Chondrocyte (in vitro differentiated cells): Measurements from ENCODE around the gene EXOC6. TPM values are rescaled to one million over a fixed set of nuclear protein-coding genes. Genes with fewer than 3 reads are reported as not detected.

ENCODE experiments used
- DNase-seq: peaks from one replicate; pipeline ENCODE4 v3.0.0; 2021; ENCODE audit warnings: mixed read lengths, low spot score
- H3K27ac Mint-ChIP-seq: one replicate; pipeline ENCODE4 v1.8.0; 2021; ENCODE audit warnings: mild to moderate bottlenecking, moderate library complexity, mixed read lengths; ENCODE audit not compliant: unreplicated experiment
- H3K27me3 Mint-ChIP-seq: 2 replicates; pipeline ENCODE4 v1.8.0; 2021; ENCODE audit warnings: low read depth, mixed read lengths
- H3K36me3 Mint-ChIP-seq: 2 replicates; pipeline ENCODE4 v1.8.0; 2021; ENCODE audit warnings: low read depth, mixed read lengths
- H3K4me1 Mint-ChIP-seq: 2 replicates; pipeline ENCODE4 v1.8.0; 2021; ENCODE audit warnings: low read depth, mild to moderate bottlenecking, mixed read lengths
- H3K4me3 Mint-ChIP-seq: one replicate; pipeline ENCODE4 v1.8.0; 2021; ENCODE audit warnings: mild to moderate bottlenecking, moderate library complexity, mixed read lengths; ENCODE audit not compliant: unreplicated experiment
- H3K9me3 Mint-ChIP-seq: 2 replicates; pipeline ENCODE4 v1.8.0; 2021; ENCODE audit warnings: low read depth, mixed read lengths
- total RNA-seq: library from RNA; stranded (reverse); gene quantifications from 3 replicates; pipeline ENCODE4 v1.2.1, GENCODE V29; 2021
- TF ChIP-seq, protein P1 (sequence below): fragments of 200-600 bp; sonication (generic); IDR thresholded peaks from 2 replicates; pipeline ENCODE4 v1.5.0; 2021; ENCODE audit warnings: antibody characterized with exemption, mild to moderate bottlenecking, moderate library complexity

EXOC6 gene
- total RNA-seq, 1 donor from 2014 or later, result 7.2 TPM

DNA sequence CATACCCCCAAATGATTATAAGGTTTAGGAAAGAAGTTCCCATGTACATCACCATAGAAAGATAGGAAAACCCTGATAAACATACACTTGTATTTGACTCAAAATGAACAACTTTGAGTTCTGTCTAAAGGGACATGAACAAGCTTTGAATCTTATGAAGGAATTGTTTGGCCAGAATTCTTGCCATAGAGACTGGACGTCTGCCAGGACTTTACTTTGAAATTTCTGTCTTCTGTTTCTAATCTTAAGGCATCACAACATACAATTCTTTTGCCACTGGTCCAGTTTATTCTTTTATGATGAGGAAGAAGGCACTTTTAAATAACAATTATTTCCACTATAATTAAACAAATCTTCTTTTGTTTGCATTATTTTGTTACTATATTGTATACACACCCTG lies 186.1 kb downstream of the EXOC6 start:
- Mint-ChIP-seq H3K36me3 (no peaks in the 10 kb centered on the region), H3K27me3 (no peaks in the 10 kb centered on the region), H3K4me3 (no peak overlapping the region), H3K27ac (no peak overlapping the region), H3K9me3 (no peaks in the 10 kb centered on the region), H3K4me1 (peaks cover 49% of the 10 kb centered on the region)
- TF ChIP-seq, protein P1, sequence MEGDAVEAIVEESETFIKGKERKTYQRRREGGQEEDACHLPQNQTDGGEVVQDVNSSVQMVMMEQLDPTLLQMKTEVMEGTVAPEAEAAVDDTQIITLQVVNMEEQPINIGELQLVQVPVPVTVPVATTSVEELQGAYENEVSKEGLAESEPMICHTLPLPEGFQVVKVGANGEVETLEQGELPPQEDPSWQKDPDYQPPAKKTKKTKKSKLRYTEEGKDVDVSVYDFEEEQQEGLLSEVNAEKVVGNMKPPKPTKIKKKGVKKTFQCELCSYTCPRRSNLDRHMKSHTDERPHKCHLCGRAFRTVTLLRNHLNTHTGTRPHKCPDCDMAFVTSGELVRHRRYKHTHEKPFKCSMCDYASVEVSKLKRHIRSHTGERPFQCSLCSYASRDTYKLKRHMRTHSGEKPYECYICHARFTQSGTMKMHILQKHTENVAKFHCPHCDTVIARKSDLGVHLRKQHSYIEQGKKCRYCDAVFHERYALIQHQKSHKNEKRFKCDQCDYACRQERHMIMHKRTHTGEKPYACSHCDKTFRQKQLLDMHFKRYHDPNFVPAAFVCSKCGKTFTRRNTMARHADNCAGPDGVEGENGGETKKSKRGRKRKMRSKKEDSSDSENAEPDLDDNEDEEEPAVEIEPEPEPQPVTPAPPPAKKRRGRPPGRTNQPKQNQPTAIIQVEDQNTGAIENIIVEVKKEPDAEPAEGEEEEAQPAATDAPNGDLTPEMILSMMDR, result no peak
- DNase-seq, result no peak

DNA sequence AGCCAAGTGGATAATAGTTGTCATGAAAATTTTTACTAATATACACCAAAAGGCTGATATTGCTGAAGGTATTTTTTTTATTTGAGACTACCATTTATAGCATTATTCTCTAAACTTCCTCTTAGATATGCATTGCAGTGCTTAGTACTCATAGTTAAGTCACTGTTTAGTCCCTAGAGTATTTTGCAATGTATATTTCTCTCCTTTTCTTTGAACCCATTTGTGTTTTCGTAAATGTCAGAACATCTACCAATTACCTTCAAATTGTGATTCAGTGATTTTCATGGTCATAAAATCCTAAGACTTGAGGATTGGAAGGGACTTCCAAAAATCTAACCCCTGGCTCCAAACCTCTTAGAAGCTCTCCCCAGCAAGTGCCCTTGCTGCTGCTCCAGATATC lies 190.8 kb downstream of the EXOC6 start:
- TF ChIP-seq, protein P1, result no peak
- DNase-seq, result no peak
- Mint-ChIP-seq H3K27me3 (no peaks in the 10 kb centered on the region), H3K27ac (no peak overlapping the region), H3K4me3 (no peak overlapping the region), H3K4me1 (peaks cover 7% of the 10 kb centered on the region), H3K9me3 (no peaks in the 10 kb centered on the region), H3K36me3 (no peaks in the 10 kb centered on the region)

DNA sequence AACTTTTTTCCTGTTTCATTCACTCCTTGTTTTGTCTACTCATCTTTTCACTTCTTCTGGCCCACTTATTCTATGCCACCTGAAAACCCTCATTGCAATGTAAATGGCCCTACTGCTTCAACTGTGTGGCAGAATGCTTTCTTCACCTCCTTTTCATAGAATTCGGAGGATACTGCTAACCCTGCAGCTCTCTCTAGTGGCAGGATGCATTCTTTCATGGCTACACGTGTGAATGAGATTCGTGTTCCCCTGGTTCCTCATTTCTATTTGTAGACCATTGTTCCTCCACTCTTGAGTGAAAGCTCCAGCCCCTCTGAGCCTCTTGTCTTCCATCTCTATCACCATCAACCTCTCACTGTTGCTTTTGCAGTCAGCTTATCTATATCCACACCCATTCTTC lies 191.4 kb downstream of the EXOC6 start:
- Mint-ChIP-seq H3K36me3 (no peaks in the 10 kb centered on the region), H3K4me3 (no peak overlapping the region), H3K27me3 (no peaks in the 10 kb centered on the region), H3K27ac (no peak overlapping the region), H3K4me1 (peaks cover under 1% of the 10 kb centered on the region), H3K9me3 (no peaks in the 10 kb centered on the region)
- TF ChIP-seq, protein P1, result peak; percentile 82
- no peak for DNase-seq

DNA sequence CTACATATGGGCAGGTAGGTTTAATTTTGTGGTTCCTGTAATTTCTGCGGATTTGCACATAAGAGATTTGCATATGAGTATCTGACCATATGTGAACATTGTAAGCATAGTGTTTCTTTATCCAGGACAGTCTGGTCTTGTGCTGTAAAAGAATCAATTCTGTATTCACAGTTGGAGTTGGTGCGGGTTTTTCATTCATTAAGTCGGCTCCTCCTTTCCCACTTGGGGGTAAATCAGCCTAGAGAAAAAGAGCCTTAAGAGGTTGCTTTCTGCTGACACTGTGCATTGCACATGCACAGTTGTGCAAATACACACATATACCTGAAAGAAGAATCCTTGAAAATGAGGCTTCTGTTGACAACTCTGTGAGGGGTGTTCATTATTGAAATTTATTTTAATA lies 206.2 kb downstream of the EXOC6 start:
- H3K4me1 Mint-ChIP-seq, result peaks cover 9% of the 10 kb centered on the region
- DNase-seq, result no peak
- H3K9me3 Mint-ChIP-seq, result no peaks in the 10 kb centered on the region
- H3K27me3 Mint-ChIP-seq, result peaks cover 2% of the 10 kb centered on the region
- TF ChIP-seq, protein P1, result no peak
- H3K27ac Mint-ChIP-seq, result no peak overlapping the region
- H3K4me3 Mint-ChIP-seq, result no peak overlapping the region
- no peaks in the 10 kb centered on the region for H3K36me3 Mint-ChIP-seq

- H3K27ac Mint-ChIP-seq, result no peak overlapping the region
- TF ChIP-seq, protein P1, result no peak
- no peaks in the 10 kb centered on the region for H3K9me3 Mint-ChIP-seq
- peaks cover 12% of the 10 kb centered on the region for H3K4me1 Mint-ChIP-seq
- H3K27me3 Mint-ChIP-seq, result peaks cover 2% of the 10 kb centered on the region
- no peak for DNase-seq
- H3K4me3 Mint-ChIP-seq, result no peak overlapping the region
- H3K36me3 Mint-ChIP-seq, result peaks cover 2% of the 10 kb centered on the region
These were observed 209.8 kb downstream of the EXOC6 start for GRCh38 chr10:93058139-93058538.
